ENCODE measurements around the gene USP17L19.
"Not testable (repeated sequence)": the region's sequence is repeated elsewhere in the genome, so short reads cannot be mapped to it uniquely, and the experiment has no call there.

USP17L19 gene, protein sequence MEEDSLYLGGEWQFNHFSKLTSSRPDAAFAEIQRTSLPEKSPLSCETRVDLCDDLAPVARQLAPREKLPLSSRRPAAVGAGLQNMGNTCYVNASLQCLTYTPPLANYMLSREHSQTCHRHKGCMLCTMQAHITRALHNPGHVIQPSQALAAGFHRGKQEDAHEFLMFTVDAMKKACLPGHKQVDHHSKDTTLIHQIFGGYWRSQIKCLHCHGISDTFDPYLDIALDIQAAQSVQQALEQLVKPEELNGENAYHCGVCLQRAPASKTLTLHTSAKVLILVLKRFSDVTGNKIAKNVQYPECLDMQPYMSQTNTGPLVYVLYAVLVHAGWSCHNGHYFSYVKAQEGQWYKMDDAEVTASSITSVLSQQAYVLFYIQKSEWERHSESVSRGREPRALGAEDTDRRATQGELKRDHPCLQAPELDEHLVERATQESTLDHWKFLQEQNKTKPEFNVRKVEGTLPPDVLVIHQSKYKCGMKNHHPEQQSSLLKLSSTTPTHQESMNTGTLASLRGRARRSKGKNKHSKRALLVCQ

DNA sequence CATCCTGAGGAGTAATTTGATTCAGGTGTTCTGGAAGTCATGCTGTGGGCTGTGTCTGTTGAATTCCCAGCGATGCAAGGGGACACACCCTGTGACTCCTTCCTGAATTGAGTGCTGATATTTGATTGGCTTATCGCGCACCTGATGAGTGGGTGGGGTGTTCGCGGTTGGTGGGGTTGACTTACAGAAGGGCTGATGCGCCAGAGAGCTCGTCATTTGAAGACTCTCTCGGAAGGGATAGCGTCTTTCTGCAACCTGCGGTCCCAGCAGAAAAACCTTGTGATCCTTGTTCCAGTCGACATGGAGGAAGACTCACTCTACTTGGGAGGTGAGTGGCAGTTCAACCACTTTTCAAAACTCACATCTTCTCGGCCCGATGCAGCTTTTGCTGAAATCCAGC lies at the start of gene USP17L19:
Gene USP17L19 (plus strand): TSS at position 301 of the 400 bp plus-strand sequence. CDS start 0 bp downstream, at position 301.
- H4K20me1 ChIP-seq (ENCODE audit: control insufficient read depth, insufficient read depth, low read depth, low read length); H3K4me3 ChIP-seq (ENCODE audit: low read length); H3K36me3 ChIP-seq (ENCODE audit: control insufficient read depth, low read length); H3F3A ChIP-seq (ENCODE audit: control insufficient read depth, insufficient read depth); H3K9me2 ChIP-seq (replicated peaks; ENCODE audit: control insufficient read depth, low read length); H3K27me3 ChIP-seq (ENCODE audit: control insufficient read depth, low read length); H3K9me3 ChIP-seq (ENCODE audit: control insufficient read depth, insufficient read depth, low read length); H3K4me2 ChIP-seq (ENCODE audit: low read length); H3K27ac ChIP-seq (ENCODE audit: low read depth, low read length); H3K79me2 ChIP-seq (ENCODE audit: control insufficient read depth, low read length); H3K4me1 ChIP-seq (ENCODE audit: control insufficient read depth, low read length): not testable (repeated sequence)

- H4K20me1 ChIP-seq (ENCODE audit: control insufficient read depth, insufficient read depth, low read depth, low read length); H3K27ac ChIP-seq (ENCODE audit: low read depth, low read length); H3K4me2 ChIP-seq (ENCODE audit: low read length); H3K9me3 ChIP-seq (ENCODE audit: control insufficient read depth, insufficient read depth, low read length); H3K4me1 ChIP-seq (ENCODE audit: control insufficient read depth, low read length); H3K79me2 ChIP-seq (ENCODE audit: control insufficient read depth, low read length); H3K4me3 ChIP-seq (ENCODE audit: low read length); H3K36me3 ChIP-seq (ENCODE audit: control insufficient read depth, low read length); H3F3A ChIP-seq (ENCODE audit: control insufficient read depth, insufficient read depth); H3K9me2 ChIP-seq (replicated peaks; ENCODE audit: control insufficient read depth, low read length); H3K27me3 ChIP-seq (ENCODE audit: control insufficient read depth, low read length): not testable (repeated sequence)
Measured at GRCh38 chr4:9210357-9210756, 42.8 kb upstream of the USP17L19 start, which contains the start of gene USP17L10. Gene USP17L10 (plus strand): TSS chr4:9210657. CDS start chr4:9210657, 0 bp downstream.

DNA sequence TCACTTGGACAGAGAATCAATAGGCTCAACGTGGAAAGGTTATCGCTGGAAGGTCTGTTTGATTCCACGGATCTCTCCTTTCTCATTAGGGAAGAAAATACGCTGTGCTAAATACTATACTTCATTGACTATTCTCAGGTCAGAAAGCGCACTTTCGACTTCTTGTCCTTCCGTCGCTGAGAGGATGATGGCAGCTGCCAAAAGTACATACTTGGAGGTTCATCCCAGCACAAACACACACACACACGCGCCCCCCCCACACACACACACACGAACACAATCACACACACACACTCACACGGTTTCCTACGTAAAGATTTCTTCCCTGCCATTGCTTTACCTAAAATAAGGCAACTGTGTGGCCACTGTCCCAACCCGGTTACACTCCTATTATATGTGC lies 38.5 kb upstream of the USP17L19 start:
- not testable (repeated sequence) for H4K20me1 ChIP-seq (ENCODE audit: control insufficient read depth, insufficient read depth, low read depth, low read length); H3K9me2 ChIP-seq (replicated peaks; ENCODE audit: control insufficient read depth, low read length); H3K4me3 ChIP-seq (ENCODE audit: low read length); H3K36me3 ChIP-seq (ENCODE audit: control insufficient read depth, low read length); H3F3A ChIP-seq (ENCODE audit: control insufficient read depth, insufficient read depth); H3K27me3 ChIP-seq (ENCODE audit: control insufficient read depth, low read length); H3K9me3 ChIP-seq (ENCODE audit: control insufficient read depth, insufficient read depth, low read length); H3K4me2 ChIP-seq (ENCODE audit: low read length); H3K79me2 ChIP-seq (ENCODE audit: control insufficient read depth, low read length); H3K27ac ChIP-seq (ENCODE audit: low read depth, low read length); H3K4me1 ChIP-seq (ENCODE audit: control insufficient read depth, low read length)

GRCh38 chr4:9215105-9215504 lies 38.1 kb upstream of the USP17L19 start, which contains the start of gene USP17L11:
Gene USP17L11 (plus strand): TSS chr4:9215405. CDS start chr4:9215405, 0 bp downstream.
- not testable (repeated sequence) for H3K27ac ChIP-seq (ENCODE audit: low read depth, low read length); H3K4me1 ChIP-seq (ENCODE audit: control insufficient read depth, low read length); H3K79me2 ChIP-seq (ENCODE audit: control insufficient read depth, low read length); H3K9me3 ChIP-seq (ENCODE audit: control insufficient read depth, insufficient read depth, low read length); H3F3A ChIP-seq (ENCODE audit: control insufficient read depth, insufficient read depth); H3K36me3 ChIP-seq (ENCODE audit: control insufficient read depth, low read length); H3K27me3 ChIP-seq (ENCODE audit: control insufficient read depth, low read length); H3K4me2 ChIP-seq (ENCODE audit: low read length); H4K20me1 ChIP-seq (ENCODE audit: control insufficient read depth, insufficient read depth, low read depth, low read length); H3K4me3 ChIP-seq (ENCODE audit: low read length); H3K9me2 ChIP-seq (replicated peaks; ENCODE audit: control insufficient read depth, low read length)

GRCh38 chr4:9219852-9220251 lies 33.3 kb upstream of the USP17L19 start, which contains the start of gene USP17L12:
Gene USP17L12 (plus strand): TSS chr4:9220152. CDS start chr4:9220152, 0 bp downstream.
- H3K27me3 ChIP-seq (ENCODE audit: control insufficient read depth, low read length); H3K4me3 ChIP-seq (ENCODE audit: low read length); H3K79me2 ChIP-seq (ENCODE audit: control insufficient read depth, low read length); H3K36me3 ChIP-seq (ENCODE audit: control insufficient read depth, low read length); H3K9me3 ChIP-seq (ENCODE audit: control insufficient read depth, insufficient read depth, low read length); H4K20me1 ChIP-seq (ENCODE audit: control insufficient read depth, insufficient read depth, low read depth, low read length); H3F3A ChIP-seq (ENCODE audit: control insufficient read depth, insufficient read depth); H3K27ac ChIP-seq (ENCODE audit: low read depth, low read length); H3K9me2 ChIP-seq (replicated peaks; ENCODE audit: control insufficient read depth, low read length); H3K4me2 ChIP-seq (ENCODE audit: low read length); H3K4me1 ChIP-seq (ENCODE audit: control insufficient read depth, low read length): not testable (repeated sequence)

DNA sequence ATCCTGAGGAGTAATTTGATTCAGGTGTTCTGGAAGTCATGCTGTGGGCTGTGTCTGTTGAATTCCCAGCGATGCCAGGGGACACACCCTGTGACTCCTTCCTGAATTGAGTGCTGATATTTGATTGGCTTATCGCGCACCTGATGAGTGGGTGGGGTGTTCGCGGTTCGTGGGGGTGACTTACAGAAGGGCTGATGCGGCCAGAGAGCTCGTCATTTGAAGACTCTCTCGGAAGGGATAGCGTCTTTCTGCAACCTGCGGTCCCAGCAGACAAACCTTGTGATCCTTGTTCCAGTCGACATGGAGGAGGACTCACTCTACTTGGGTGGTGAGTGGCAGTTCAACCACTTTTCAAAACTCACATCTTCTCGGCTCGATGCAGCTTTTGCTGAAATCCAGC lies 28.6 kb upstream of the USP17L19 start, which contains the start of gene USP17L13:
Gene USP17L13 (plus strand): TSS at position 301 of the 400 bp plus-strand sequence. CDS start 0 bp downstream, at position 301.
- H3K27ac ChIP-seq (ENCODE audit: low read depth, low read length); H3K9me2 ChIP-seq (replicated peaks; ENCODE audit: control insufficient read depth, low read length); H3K36me3 ChIP-seq (ENCODE audit: control insufficient read depth, low read length): not testable (repeated sequence)

DNA sequence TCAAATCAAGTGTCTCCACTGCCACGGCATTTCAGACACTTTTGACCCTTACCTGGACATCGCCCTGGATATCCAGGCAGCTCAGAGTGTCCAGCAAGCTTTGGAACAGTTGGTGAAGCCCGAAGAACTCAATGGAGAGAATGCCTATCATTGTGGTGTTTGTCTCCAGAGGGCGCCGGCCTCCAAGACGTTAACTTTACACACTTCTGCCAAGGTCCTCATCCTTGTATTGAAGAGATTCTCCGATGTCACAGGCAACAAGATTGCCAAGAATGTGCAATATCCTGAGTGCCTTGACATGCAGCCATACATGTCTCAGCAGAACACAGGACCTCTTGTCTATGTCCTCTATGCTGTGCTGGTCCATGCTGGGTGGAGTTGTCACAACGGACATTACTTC lies 22.9 kb upstream of the USP17L19 start:
- not testable (repeated sequence) for H3K79me2 ChIP-seq (ENCODE audit: control insufficient read depth, low read length); H4K20me1 ChIP-seq (ENCODE audit: control insufficient read depth, insufficient read depth, low read depth, low read length); H3F3A ChIP-seq (ENCODE audit: control insufficient read depth, insufficient read depth); H3K4me3 ChIP-seq (ENCODE audit: low read length); H3K27me3 ChIP-seq (ENCODE audit: control insufficient read depth, low read length); H3K4me2 ChIP-seq (ENCODE audit: low read length); H3K36me3 ChIP-seq (ENCODE audit: control insufficient read depth, low read length); H3K9me3 ChIP-seq (ENCODE audit: control insufficient read depth, insufficient read depth, low read length); H3K4me1 ChIP-seq (ENCODE audit: control insufficient read depth, low read length); H3K9me2 ChIP-seq (replicated peaks; ENCODE audit: control insufficient read depth, low read length); H3K27ac ChIP-seq (ENCODE audit: low read depth, low read length)

More for the DNA sequence above, 28.6 kb upstream of the USP17L19 start, which contains the start of gene USP17L13:
- not testable (repeated sequence) for H3K4me3 ChIP-seq (ENCODE audit: low read length); H3F3A ChIP-seq (ENCODE audit: control insufficient read depth, insufficient read depth); H3K79me2 ChIP-seq (ENCODE audit: control insufficient read depth, low read length); H3K4me1 ChIP-seq (ENCODE audit: control insufficient read depth, low read length); H3K4me2 ChIP-seq (ENCODE audit: low read length); H3K9me3 ChIP-seq (ENCODE audit: control insufficient read depth, insufficient read depth, low read length); H3K27me3 ChIP-seq (ENCODE audit: control insufficient read depth, low read length); H4K20me1 ChIP-seq (ENCODE audit: control insufficient read depth, insufficient read depth, low read depth, low read length)

- H4K20me1 ChIP-seq (ENCODE audit: control insufficient read depth, insufficient read depth, low read depth, low read length); H3K27ac ChIP-seq (ENCODE audit: low read depth, low read length); H3K9me3 ChIP-seq (ENCODE audit: control insufficient read depth, insufficient read depth, low read length); H3K9me2 ChIP-seq (replicated peaks; ENCODE audit: control insufficient read depth, low read length); H3K4me3 ChIP-seq (ENCODE audit: low read length); H3K4me2 ChIP-seq (ENCODE audit: low read length); H3K79me2 ChIP-seq (ENCODE audit: control insufficient read depth, low read length); H3F3A ChIP-seq (ENCODE audit: control insufficient read depth, insufficient read depth); H3K36me3 ChIP-seq (ENCODE audit: control insufficient read depth, low read length); H3K27me3 ChIP-seq (ENCODE audit: control insufficient read depth, low read length); H3K4me1 ChIP-seq (ENCODE audit: control insufficient read depth, low read length): not testable (repeated sequence)
Measured at GRCh38 chr4:9234085-9234484, 19.1 kb upstream of the USP17L19 start, which contains the start of gene USP17L15. Gene USP17L15 (plus strand): TSS chr4:9234385. CDS start chr4:9234385, 0 bp downstream.
